Myometrial cell (primary cell): ENCODE results near the gene CLDN14. TPM values are rescaled to one million over a fixed set of nuclear protein-coding genes. Genes with fewer than 3 reads are reported as not detected.

Experiments
- total RNA-seq: library from RNA; depleted of rRNA; stranded (reverse); fragments of >200 nt; gene quantifications from 2 replicates; pipeline ENCODE4 v1.2.3, GENCODE V29; 2015

Gene CLDN14
- total RNA-seq, result not detected in 2 replicates

DNA sequence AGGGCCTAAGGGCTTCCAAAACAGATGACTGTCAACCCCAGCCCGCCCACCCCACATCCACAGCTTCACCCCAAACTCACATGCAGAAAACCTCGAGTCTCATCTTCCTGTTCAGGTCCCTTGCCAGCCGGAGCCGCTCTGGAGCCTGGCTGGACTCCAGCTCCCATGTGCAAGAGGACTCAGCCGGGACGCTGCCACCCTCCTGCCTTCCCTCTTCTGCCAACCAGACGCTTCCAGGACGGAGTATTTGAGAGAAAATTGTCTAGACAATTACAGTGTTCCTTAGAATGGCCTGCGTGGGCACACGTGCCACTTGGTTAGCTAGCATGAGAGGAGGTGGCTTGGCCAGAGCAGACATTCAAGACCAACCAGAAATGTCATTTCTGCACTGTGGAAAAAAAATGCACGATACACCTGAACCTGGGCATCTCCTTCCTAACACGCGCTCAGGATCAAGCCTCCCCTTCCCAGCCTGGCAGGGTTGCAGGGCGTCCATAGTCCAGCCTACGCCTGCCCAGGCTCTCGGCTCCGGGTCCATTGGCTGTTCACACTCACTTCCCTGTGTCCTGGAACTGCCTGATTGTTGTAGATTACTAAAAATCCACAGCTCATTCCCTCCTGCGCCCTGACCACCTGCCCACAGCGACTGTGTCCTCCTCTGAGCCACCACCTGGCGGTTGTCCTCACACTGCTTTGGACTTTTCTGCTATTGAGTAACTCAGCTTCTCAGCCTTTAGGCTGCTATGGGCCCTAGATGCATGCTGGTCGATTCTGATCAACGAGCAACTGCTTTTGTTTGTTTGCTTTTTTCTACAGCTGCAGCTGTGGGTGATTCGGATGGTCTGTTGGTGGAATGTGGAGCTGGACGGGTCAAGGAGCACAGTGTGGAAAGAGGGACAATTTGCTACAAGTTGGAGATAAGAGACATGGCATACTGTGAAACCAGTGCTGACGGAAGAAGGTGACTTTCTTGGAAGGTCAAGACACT is at the start of gene CLDN14:
Gene CLDN14, minus strand, starts transcription at position 708 of the 988 bp plus-strand sequence. CDS start 18,427 bp downstream, outside the sequence.

Other genes starting within 250 kb of the CLDN14 start
- 13.3 and 20.0 TPM in 2 replicates for gene MORC3, start 159.9 kb downstream of the CLDN14 start, total RNA-seq
- gene CHAF1B, start 94.7 kb downstream of the CLDN14 start, total RNA-seq, result 7.8 and 10.7 TPM in 2 replicates
- not detected in 2 replicates for gene SIM2, start 219.0 kb upstream of the CLDN14 start, total RNA-seq